HG03558 (cell line): ENCODE data around the gene OSTM1.
"Not testable (repeated sequence)": the region's sequence is repeated elsewhere in the genome, so short reads cannot be mapped to it uniquely, and the experiment has no call there.

Experiments
- ATAC-seq: cut with Tn5 transposase; IDR thresholded peaks from one replicate; pipeline ENCODE4 v1.9.1; 2021; ENCODE audit warnings: moderate number of reproducible peaks; ENCODE audit not compliant: unreplicated experiment; ENCODE audit errors: extremely low read depth

Gene OSTM1

DNA sequence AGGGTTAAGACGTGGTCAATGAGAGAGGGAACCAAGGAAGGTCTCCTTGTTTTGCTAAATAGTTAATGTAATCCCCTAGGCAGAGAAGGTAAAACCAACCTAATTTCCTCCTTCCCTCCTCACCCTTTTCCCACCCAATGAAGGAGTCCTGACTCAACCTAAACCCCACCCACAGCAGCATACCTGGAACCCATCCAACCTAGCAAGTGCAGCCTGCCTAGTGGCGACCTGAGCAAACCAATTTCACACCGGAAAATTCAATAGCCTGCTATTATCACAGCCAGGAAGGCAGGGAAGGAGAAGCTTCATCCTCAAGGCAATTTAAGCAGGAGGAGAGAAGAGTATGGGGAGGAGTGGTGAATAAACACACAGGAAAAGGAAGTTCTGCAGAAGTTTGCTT lies 46.9 kb downstream of the OSTM1 start:
- ATAC-seq, result no peak

GRCh38 chr6:108027056-108027455 lies 47.5 kb downstream of the OSTM1 start:
- ATAC-seq, result no peak

GRCh38 chr6:108024427-108025073 lies 50.0 kb downstream of the OSTM1 start:
- ATAC-seq, result no peak

DNA sequence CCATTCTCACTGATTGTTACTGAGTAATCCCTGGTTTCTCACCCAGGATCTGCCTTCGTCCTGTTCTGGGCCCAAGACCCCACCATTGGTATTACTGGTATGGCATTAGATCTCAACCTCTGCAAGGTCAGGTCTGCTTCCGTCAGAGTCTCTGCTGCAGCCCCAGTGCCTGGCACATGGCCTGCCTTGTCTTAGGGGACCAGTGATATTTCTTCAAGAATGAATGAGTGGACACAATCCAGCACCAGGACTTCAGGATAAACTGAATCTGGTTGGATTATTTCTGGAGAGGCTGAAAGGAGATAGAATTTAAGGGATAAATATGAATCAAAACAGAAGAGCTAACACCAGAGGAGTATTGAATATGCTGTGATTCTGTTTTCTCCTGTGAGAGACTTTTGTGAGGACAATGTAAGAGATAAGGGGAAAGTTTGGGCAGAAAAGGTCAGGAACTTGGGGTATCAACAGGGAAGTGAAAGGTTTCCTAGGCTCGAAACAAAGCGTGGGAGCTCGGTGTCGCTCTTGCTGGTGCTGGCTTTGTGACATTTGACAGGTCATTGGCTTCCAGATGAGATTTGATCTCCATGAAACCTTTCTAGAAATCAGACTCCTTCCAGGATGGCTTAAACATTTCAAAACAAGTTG lies 53.9 kb downstream of the OSTM1 start:
- no peak for ATAC-seq

DNA sequence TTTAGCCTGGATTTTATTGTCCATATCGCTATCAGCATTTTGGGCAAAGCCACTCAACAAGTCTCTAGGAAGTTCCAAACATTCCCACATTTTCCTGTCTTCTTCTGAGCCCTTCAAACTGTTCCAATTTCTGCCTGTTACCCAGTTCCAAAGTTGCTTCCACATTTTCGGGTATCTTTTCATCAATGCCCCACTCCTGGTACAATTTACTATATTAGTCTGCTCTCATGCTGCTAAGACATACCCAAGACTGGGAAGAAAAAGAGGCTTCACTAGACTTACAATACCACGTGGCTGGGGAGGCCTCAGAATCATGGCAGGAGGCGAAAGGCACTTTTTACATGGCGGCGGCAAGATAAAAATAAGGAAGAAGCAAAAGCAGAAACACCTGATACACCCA lies 58.3 kb downstream of the OSTM1 start:
- not testable (repeated sequence) for ATAC-seq

DNA sequence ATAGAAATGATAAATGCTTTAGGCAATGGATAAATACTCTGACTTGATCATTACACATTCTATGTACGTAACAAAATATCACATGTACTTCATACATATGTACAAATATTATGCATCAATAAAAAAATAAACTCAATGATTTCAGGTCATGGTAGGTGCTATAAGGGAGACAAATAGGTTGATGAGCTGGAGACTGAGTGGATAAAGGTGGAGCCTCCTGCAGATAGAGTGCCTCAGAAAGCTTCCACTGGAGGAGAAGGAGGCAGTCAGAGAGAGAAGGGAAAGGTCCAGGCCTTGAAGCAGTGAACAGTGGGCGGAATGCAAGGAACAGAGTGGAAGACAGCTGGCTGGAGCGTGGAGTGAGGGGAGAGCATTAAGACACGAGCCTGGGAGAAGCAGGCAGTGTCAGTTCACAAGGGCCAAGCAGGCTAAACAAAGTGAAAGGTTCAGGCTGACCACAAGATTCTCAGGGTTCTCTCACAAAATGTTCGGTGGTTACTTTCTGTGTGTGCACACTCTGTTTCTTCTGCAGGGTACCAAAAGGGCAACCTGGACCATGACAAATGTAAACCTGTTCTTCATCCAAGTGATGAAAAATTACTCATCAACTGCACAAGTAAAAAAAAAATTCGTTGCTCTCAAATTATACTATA lies 60.6 kb downstream of the OSTM1 start:
- no peak for ATAC-seq

GRCh38 chr6:108009894-108010293 lies 64.6 kb downstream of the OSTM1 start:
- no peak for ATAC-seq

- not testable (repeated sequence) for ATAC-seq
Measured at GRCh38 chr6:108009258-108009657, 65.3 kb downstream of the OSTM1 start.

GRCh38 chr6:108008363-108008762 lies 66.2 kb downstream of the OSTM1 start:
- ATAC-seq, result no peak

DNA sequence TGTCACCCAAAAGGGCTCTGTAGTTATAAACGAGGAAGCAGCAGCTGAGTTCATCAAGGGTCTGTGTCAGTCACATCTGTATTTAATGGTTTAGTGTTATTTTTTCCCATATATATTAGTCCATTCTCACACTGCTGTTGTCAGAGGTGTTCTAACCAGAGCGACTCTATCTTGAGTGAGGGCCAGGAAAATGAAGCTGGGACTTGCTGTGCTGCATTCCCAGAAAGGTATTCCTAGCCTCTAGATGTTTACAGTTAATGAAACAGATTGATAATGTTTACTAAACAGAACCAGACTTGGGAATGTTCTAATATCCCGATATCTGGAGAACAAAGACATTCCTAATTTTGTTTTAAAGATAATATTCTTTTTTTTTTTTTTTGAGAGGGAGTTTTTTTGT lies 68.6 kb downstream of the OSTM1 start:
- no peak for ATAC-seq

- no peak for ATAC-seq
Measured at GRCh38 chr6:108004861-108005260, 69.7 kb downstream of the OSTM1 start.

DNA sequence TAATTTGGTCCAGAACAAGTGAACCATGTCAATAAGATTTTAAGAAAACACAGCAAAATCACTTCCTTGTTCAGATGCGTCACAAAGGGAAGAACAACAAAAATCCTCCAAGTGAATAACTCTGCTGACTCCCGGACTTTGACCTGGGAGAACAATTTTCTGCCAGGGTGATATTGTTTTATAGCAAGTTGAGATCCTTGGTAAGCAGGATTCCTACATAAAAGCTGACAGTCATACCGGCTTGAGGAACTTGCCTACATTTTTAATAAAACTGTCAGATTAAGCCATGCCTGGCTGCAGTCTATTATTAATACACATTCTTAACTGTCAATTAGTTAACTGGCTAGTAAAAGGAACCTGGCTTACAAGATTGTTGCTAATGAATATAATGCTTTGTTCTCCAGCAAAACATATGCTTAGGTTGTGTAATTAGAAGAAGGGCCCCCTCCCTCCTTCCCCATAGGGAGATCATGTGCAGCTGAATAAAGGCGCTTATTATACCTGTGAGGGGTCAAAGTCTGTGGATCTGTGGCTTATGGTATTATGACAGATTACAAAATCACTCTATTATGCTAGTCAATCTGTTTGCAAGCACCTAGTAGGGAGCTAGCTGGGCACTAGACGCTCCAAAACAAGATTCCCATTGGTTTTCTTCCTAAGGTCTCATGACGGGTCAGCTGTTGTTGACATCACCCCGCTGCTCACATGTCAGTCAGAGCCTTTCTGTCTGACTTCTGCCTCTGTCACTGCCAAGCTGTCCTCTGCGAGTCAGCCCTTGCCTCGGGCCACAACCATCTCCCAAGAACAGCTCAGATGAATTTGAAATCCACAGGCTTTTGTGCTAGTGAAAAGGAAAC lies 71.9 kb downstream of the OSTM1 start:
- ATAC-seq, result no peak

DNA sequence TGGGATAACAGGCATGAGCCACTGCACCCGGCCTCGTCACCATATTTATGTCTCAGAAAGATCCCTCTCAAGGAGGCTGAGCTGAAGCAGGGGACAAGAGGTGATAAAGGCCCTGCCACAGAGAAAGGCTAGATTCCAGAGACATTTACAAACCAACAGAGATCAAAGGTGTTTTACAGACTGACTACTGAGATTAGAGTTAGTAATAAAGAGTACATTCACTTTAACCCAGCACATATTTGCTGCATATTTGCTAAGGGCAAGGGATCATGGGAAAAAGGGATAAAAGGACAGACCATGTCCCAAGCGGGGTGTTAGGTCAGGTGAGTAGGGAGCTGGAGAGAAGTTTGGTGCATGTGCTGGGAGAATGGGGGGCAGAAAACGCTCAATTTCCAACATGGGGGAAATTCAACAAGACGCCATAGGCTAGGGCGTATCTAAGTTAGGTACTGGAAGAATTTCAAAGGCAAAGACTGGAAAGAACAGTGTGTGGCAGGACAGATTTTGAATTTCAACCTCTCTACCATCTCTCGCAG lies 72.8 kb downstream of the OSTM1 start:
- no peak for ATAC-seq

GRCh38 chr6:108000259-108000658 lies 74.3 kb downstream of the OSTM1 start:
- not testable (repeated sequence) for ATAC-seq

DNA sequence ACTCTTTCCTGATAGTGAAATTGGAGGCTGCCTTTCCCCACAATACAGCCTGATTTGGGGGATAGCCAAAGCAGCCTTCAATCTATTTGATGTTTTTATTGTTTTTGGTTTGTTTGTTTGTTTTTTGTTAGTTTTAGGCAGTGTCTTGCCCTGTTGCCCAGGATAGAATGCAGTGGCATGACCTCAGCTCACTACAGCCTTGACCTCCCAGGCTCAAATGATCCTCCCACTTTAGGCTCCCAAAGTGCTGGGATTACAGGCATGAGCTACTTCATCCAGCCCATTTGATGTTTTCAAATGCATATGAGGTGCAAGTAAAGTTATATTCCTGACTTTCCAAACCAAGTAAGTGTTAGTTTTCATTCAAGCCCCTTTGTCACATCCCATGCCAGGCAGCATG lies 75.2 kb downstream of the OSTM1 start:
- no peak for ATAC-seq

GRCh38 chr6:107991772-107992550 lies 82.6 kb downstream of the OSTM1 start:
- no peak for ATAC-seq
